WTC11 (cell line): Measurements from ENCODE around the gene SMIM13. TPM values are rescaled to one million over a fixed set of nuclear protein-coding genes. Genes with fewer than 3 reads are reported as not detected.

Experiments
- CREB1 ChIP-seq: sonication (generic); formaldehyde crosslinking; IDR thresholded peaks from 2 replicates; pipeline ENCODE4 v1.8.0; 2023; ENCODE audit warnings: mild to moderate bottlenecking, missing genetic modification reagents
- ETV6 ChIP-seq: sonication (generic); formaldehyde crosslinking; IDR thresholded peaks from 2 replicates; pipeline ENCODE4 v1.8.1; 2022; ENCODE audit warnings: mild to moderate bottlenecking, missing genetic modification reagents
- NFATC4 ChIP-seq: fragments of 250-450 bp; sonication (Bioruptor Pico); IDR thresholded peaks from 2 replicates; pipeline ENCODE4 v1.9.0; 2021; ENCODE audit warnings: mild to moderate bottlenecking
- total RNA-seq: library from RNA; stranded (reverse); gene quantifications from 3 replicates; pipeline ENCODE4 v1.2.3, GENCODE V29; 2021
- TF ChIP-seq, protein P1 (sequence below): sonication (generic); formaldehyde crosslinking; IDR thresholded peaks from 2 replicates; pipeline ENCODE4 v1.8.1; 2022; ENCODE audit warnings: missing genetic modification reagents, borderline replicate concordance

The SMIM13 gene
- total RNA-seq, 1 experiment from 2014 or later, result 9.7 TPM

DNA sequence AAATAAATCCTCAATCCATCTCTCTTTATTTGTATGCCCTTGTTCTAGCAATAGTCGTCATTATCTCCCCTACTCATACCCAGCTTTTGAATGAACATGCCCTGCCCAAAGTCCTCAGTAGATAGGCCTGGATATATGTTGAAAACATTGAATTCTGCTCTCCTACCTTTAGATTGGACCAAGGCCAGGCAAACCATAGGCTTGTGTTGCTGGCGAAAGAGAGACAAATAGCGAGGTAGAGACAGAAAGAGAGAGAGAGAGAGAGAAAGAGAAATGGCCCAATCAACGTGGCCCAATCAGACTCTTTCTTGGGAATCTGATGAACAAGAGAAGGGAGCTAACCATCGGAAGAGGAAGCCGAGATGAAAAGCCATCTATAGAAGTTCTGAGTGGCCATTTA, 93.7 kb downstream of the SMIM13 start (continued):
- TF ChIP-seq, protein P1, sequence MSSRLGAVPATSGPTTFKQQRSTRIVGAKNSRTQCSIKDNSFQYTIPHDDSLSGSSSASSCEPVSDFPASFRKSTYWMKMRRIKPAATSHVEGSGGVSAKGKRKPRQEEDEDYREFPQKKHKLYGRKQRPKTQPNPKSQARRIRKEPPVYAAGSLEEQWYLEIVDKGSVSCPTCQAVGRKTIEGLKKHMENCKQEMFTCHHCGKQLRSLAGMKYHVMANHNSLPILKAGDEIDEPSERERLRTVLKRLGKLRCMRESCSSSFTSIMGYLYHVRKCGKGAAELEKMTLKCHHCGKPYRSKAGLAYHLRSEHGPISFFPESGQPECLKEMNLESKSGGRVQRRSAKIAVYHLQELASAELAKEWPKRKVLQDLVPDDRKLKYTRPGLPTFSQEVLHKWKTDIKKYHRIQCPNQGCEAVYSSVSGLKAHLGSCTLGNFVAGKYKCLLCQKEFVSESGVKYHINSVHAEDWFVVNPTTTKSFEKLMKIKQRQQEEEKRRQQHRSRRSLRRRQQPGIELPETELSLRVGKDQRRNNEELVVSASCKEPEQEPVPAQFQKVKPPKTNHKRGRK (CRISPR knock-in tag), result no peak
- no peak for TF ChIP-seq NFATC4 (CRISPR knock-in tag)
- TF ChIP-seq CREB1, result no peak
- no peak for TF ChIP-seq ETV6 (CRISPR knock-in tag)
- TF ChIP-seq, all 79 proteins: peak for 0

Other genes starting within 250 kb of the SMIM13 start
- gene GCM2, start 211.8 kb upstream of the SMIM13 start, total RNA-seq, result 0.07 to 0.09 TPM in 2 of 3 replicates, not detected in the other
- 5.4 to 6.7 TPM (median 6.3 TPM) in 3 replicates for gene SYCP2L, start 206.8 kb upstream of the SMIM13 start, total RNA-seq
- 1.0 to 2.0 TPM (median 1.1 TPM) in 3 replicates for gene ELOVL2, start 49.5 kb upstream of the SMIM13 start, total RNA-seq
- gene ERVFRD-1, start 17.9 kb downstream of the SMIM13 start, total RNA-seq, result not detected in 3 replicates
- 7.0 to 9.8 TPM (median 8.3 TPM) in 3 replicates for gene NEDD9, start 138.8 kb downstream of the SMIM13 start, total RNA-seq